Measurements from ENCODE around the gene GPR158. TPM values are rescaled to one million over a fixed set of nuclear protein-coding genes. Genes with fewer than 3 reads are reported as not detected.

Gene GPR158
- total RNA-seq, 2 donors from 2014 or later, result 0.07 to 0.16 TPM

DNA sequence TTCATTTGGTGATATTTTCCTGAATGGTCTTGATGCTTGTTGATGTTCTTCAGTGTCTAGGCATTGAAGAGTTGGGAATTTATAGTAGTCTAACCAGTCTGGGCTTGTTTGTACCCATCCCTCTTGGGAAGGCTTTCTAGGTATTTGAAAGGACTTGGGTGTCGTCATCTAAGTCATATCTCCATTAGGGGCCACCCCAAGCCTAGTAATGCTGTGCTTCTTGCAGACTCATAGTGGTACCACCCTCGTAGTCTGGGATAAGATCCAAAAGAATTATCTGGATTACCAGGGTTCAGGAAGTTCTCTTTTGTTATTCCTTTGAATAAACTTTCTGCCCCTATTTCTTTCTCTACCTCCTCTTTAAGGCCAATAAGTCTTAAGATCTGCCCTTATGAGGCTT, 439.9 kb downstream of the GPR158 start:
- no peak overlapping the region for H3K4me3 ChIP-seq
- intact Hi-C loops (cut with DNase I), result no loop called here
- H3K9ac ChIP-seq (ENCODE audit: low read depth in 2 of 2, low read length in 2 of 2), result no peak overlapping the region
- no peaks in the 10 kb centered on the region for H3K4me1 ChIP-seq
- TF ChIP-seq, protein P1, sequence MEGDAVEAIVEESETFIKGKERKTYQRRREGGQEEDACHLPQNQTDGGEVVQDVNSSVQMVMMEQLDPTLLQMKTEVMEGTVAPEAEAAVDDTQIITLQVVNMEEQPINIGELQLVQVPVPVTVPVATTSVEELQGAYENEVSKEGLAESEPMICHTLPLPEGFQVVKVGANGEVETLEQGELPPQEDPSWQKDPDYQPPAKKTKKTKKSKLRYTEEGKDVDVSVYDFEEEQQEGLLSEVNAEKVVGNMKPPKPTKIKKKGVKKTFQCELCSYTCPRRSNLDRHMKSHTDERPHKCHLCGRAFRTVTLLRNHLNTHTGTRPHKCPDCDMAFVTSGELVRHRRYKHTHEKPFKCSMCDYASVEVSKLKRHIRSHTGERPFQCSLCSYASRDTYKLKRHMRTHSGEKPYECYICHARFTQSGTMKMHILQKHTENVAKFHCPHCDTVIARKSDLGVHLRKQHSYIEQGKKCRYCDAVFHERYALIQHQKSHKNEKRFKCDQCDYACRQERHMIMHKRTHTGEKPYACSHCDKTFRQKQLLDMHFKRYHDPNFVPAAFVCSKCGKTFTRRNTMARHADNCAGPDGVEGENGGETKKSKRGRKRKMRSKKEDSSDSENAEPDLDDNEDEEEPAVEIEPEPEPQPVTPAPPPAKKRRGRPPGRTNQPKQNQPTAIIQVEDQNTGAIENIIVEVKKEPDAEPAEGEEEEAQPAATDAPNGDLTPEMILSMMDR (IDR thresholded peaks at IDR 0.05), result no peak
- no peaks in the 10 kb centered on the region for H3K9me3 ChIP-seq
- H3K27me3 ChIP-seq, result no peaks in the 10 kb centered on the region
- no peaks in the 10 kb centered on the region for H3K36me3 ChIP-seq
- DNase-seq, result no peak
- H3K27ac ChIP-seq, result no peak overlapping the region

GRCh38 chr10:25615926-25616325, 441.1 kb downstream of the GPR158 start:
- DNase-seq, result no peak
- intact Hi-C loops (cut with DNase I), result no loop called here
- Histone ChIP-seq H3K27ac (no peak overlapping the region), H3K27me3 (no peaks in the 10 kb centered on the region), H3K4me1 (no peaks in the 10 kb centered on the region), H3K4me3 (no peak overlapping the region), H3K9me3 (no peaks in the 10 kb centered on the region), H3K36me3 (no peaks in the 10 kb centered on the region), H3K9ac (ENCODE audit: low read depth in 2 of 2, low read length in 2 of 2) (no peak overlapping the region)
- TF ChIP-seq, protein P1 (IDR thresholded peaks at IDR 0.05), result no peak

- no peak for DNase-seq
- H3K9ac ChIP-seq (ENCODE audit: low read depth in 2 of 2, low read length in 2 of 2), result no peak overlapping the region
- no peaks in the 10 kb centered on the region for H3K36me3 ChIP-seq
- TF ChIP-seq, protein P1 (IDR thresholded peaks at IDR 0.05), result no peak
- H3K27ac ChIP-seq, result no peak overlapping the region
- intact Hi-C loops (cut with DNase I), result no loop called here
- no peaks in the 10 kb centered on the region for H3K27me3 ChIP-seq
- H3K4me3 ChIP-seq, result no peak overlapping the region
- no peaks in the 10 kb centered on the region for H3K4me1 ChIP-seq
- H3K9me3 ChIP-seq, result no peaks in the 10 kb centered on the region
These were observed 442.2 kb downstream of the GPR158 start for GRCh38 chr10:25616903-25617592.

DNA sequence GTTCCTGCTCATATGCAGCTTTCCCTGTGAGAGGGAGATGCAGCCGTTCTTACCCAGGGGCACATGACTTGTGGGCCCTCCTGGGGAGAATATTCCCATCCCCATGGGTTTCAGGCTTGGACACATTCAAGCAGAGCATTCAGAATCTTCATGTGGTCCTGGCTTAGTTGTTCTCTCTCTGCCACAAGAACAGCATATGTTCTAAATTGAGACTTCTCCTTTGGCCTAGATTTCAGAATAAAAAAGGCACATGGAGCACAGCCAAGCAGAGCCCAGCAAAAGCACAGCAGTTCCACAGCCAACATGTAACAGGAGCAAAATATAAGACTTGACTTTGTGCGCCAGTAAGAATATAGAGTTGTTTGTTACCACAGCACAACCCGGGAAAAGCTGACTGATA, 452.8 kb downstream of the GPR158 start:
- Histone ChIP-seq H3K27me3 (no peaks in the 10 kb centered on the region), H3K9ac (ENCODE audit: low read depth in 2 of 2, low read length in 2 of 2) (no peak overlapping the region), H3K27ac (no peak overlapping the region), H3K36me3 (no peaks in the 10 kb centered on the region), H3K9me3 (no peaks in the 10 kb centered on the region), H3K4me1 (no peaks in the 10 kb centered on the region), H3K4me3 (no peak overlapping the region)
- TF ChIP-seq, protein P1 (IDR thresholded peaks at IDR 0.05), result no peak
- intact Hi-C loops (cut with DNase I), result no loop called here
- no peak for DNase-seq

- no peak for DNase-seq
- intact Hi-C loops (cut with DNase I), result no loop called here
- H3K4me3 ChIP-seq, result no peak overlapping the region
- H3K4me1 ChIP-seq, result no peaks in the 10 kb centered on the region
- no peak overlapping the region for H3K27ac ChIP-seq
- H3K9ac ChIP-seq (ENCODE audit: low read depth in 2 of 2, low read length in 2 of 2), result no peak overlapping the region
- H3K36me3 ChIP-seq, result no peaks in the 10 kb centered on the region
- H3K9me3 ChIP-seq, result no peaks in the 10 kb centered on the region
- H3K27me3 ChIP-seq, result no peaks in the 10 kb centered on the region
- TF ChIP-seq, protein P1 (IDR thresholded peaks at IDR 0.05), result no peak
These were observed 454.5 kb downstream of the GPR158 start for GRCh38 chr10:25629333-25629732.

Measured in colonic mucosa (tissue), 4 donors.